Natural killer cell (primary cell): Measurements from ENCODE around the gene USP36. TPM values are rescaled to one million over a fixed set of nuclear protein-coding genes. Genes with fewer than 3 reads are reported as not detected.

Source experiments
- ATAC-seq, 3 donors: fragments of 150-1000 bp in 2 of 3; fragments of 200-7000 bp in 1 of 3; cut with Tn5 transposase; 1 replicate in 1 of 3; 2 replicates in 2 of 3; pipeline ENCODE4 v1.10.0; 2021; ENCODE audit warnings: mild to moderate bottlenecking in 2 of 3, moderate library complexity in 2 of 3
- DNase-seq, 2 donors: peaks; one replicate each; pipeline versions ENCODE4 v3.0.0 to v3.0.0-alpha.2; 2013 to 2021; ENCODE audit warnings: mixed read lengths in 1 of 2
- H3K27ac ChIP-seq: one replicate; pipeline ENCODE4 v1.5.1; 2013; ENCODE audit warnings: mild to moderate bottlenecking, low read length
- H3K27me3 ChIP-seq: one replicate; pipeline ENCODE4 v1.6.1; 2013; ENCODE audit warnings: low read length; ENCODE audit not compliant: control insufficient read depth, insufficient read depth
- H3K36me3 ChIP-seq: one replicate; pipeline ENCODE4 v1.6.1; 2013; ENCODE audit warnings: low read length; ENCODE audit not compliant: control insufficient read depth, insufficient read depth
- H3K4me1 ChIP-seq: one replicate; pipeline ENCODE4 v1.6.1; 2013; ENCODE audit warnings: low read length; ENCODE audit not compliant: control insufficient read depth, insufficient read depth
- H3K4me3 ChIP-seq: one replicate; pipeline ENCODE4 v1.5.1; 2013; ENCODE audit warnings: low read length
- H3K9me3 ChIP-seq: one replicate; pipeline ENCODE4 v1.6.1; 2013; ENCODE audit warnings: low read length; ENCODE audit not compliant: control insufficient read depth, insufficient read depth
- H3K27ac Mint-ChIP-seq, 2 donors: one replicate each; pipeline ENCODE4 v1.8.0; 2022; ENCODE audit warnings: mild to moderate bottlenecking in 2 of 2, mixed read lengths in 2 of 2, moderate library complexity in 1 of 2
- H3K27me3 Mint-ChIP-seq, 2 donors: one replicate each; pipeline ENCODE4 v1.8.0; 2022; ENCODE audit warnings: low read depth in 2 of 2, mixed read lengths in 2 of 2
- H3K36me3 Mint-ChIP-seq: one replicate; pipeline ENCODE4 v1.8.0; 2022; ENCODE audit warnings: mixed read lengths
- H3K4me1 Mint-ChIP-seq, 2 donors: one replicate each; pipeline ENCODE4 v1.8.0; 2022; ENCODE audit warnings: mixed read lengths in 2 of 2
- H3K4me3 Mint-ChIP-seq: one replicate; pipeline ENCODE4 v1.8.0; 2022; ENCODE audit warnings: mild to moderate bottlenecking, moderate library complexity, mixed read lengths
- H3K9me3 Mint-ChIP-seq, 2 donors: one replicate each; pipeline ENCODE4 v1.8.0; 2022; ENCODE audit warnings: mixed read lengths in 2 of 2
- CTCF ChIP-seq: fragments of 200-600 bp; IDR thresholded peaks from one replicate; pipeline ENCODE4 v1.8.0; 2022; ENCODE audit warnings: antibody characterized with exemption
- WGBS: methylation state at CpG from one replicate; pipeline ENCODE4 v1.1.7; 2013; ENCODE audit warnings: missing lambda C conversion rate; ENCODE audit not compliant: insufficient coverage; 5-methylcytosine and 5-hydroxymethylcytosine counted together
- intact Hi-C: fragments of 100-400 bp; cut with micrococcal nuclease; formaldehyde crosslinking; loops from one replicate; pipeline ENCODE4 v1.14.2; 2022
- total RNA-seq, 4 donors: library from RNA; stranded (reverse); fragments of 120-200 nt in 1 of 4; gene quantifications; one replicate each; pipeline versions ENCODE4 v1.2.3 to v1.2.4, GENCODE V29; 2013 to 2022

USP36 gene
- total RNA-seq, 3 donors from 2014 or later (not counting 1 experiment from before 2014, with no cell fraction given): 241 to 304 (median 270) TPM

GRCh38 chr17:78859051-78859450 lies 18.4 kb upstream of the USP36 start:
- no peaks in the 10 kb centered on the region for H3K36me3 Mint-ChIP-seq
- Histone ChIP-seq H3K4me1 (no peaks in the 10 kb centered on the region), H3K36me3 (no peaks in the 10 kb centered on the region), H3K9me3 (no peaks in the 10 kb centered on the region), H3K4me3 (no peak overlapping the region), H3K27ac (no peak overlapping the region), H3K27me3 (no peaks in the 10 kb centered on the region)
- no peak overlapping the region for H3K4me3 Mint-ChIP-seq
- DNase-seq: no peak
- no peak for ATAC-seq
- no peaks in the 10 kb centered on the region for H3K4me1 Mint-ChIP-seq
- no peaks in the 10 kb centered on the region for H3K27me3 Mint-ChIP-seq
- TF ChIP-seq CTCF: no peak
- H3K27ac Mint-ChIP-seq: no peak overlapping the region
- intact Hi-C loops: no loop called here
- no peaks in the 10 kb centered on the region for H3K9me3 Mint-ChIP-seq
- WGBS: 89% methylated on average over 4 of the region's 4 CpGs

GRCh38 chr17:78857266-78857665 lies 16.7 kb upstream of the USP36 start:
- DNase-seq (no peak), ATAC-seq (no peak)
- Mint-ChIP-seq H3K4me1 (no peaks in the 10 kb centered on the region), H3K9me3 (no peaks in the 10 kb centered on the region), H3K27me3 (no peaks in the 10 kb centered on the region), H3K36me3 (no peaks in the 10 kb centered on the region), H3K4me3 (no peak overlapping the region), H3K27ac (no peak overlapping the region)
- Histone ChIP-seq H3K36me3 (no peaks in the 10 kb centered on the region), H3K27me3 (no peaks in the 10 kb centered on the region), H3K4me3 (no peak overlapping the region), H3K4me1 (no peaks in the 10 kb centered on the region), H3K9me3 (no peaks in the 10 kb centered on the region), H3K27ac (no peak overlapping the region)
- intact Hi-C loops: no loop called here
- 94% methylated on average over 14 of the region's 14 CpGs for WGBS
- no peak for TF ChIP-seq CTCF

- H3K27ac Mint-ChIP-seq: no peak overlapping the region
- WGBS: 94% methylated on average over 25 of the region's 25 CpGs
- intact Hi-C loops: no loop called here
Measured at GRCh38 chr17:78855561-78856165, 15.0 kb upstream of the USP36 start.

More at GRCh38 chr17:78855561-78856165, 15.0 kb upstream of the USP36 start:
- Mint-ChIP-seq H3K27me3 (no peaks in the 10 kb centered on the region), H3K9me3 (no peaks in the 10 kb centered on the region), H3K4me3 (no peak overlapping the region), H3K36me3 (no peaks in the 10 kb centered on the region), H3K4me1 (no peaks in the 10 kb centered on the region)
- no peaks in the 10 kb centered on the region for H3K36me3 ChIP-seq
- no peaks in the 10 kb centered on the region for H3K4me1 ChIP-seq
- DNase-seq (no peak), ATAC-seq (no peak)
- TF ChIP-seq CTCF: no peak
- no peak overlapping the region for H3K4me3 ChIP-seq
- H3K27ac ChIP-seq: no peak overlapping the region
- H3K9me3 ChIP-seq: no peaks in the 10 kb centered on the region
- no peaks in the 10 kb centered on the region for H3K27me3 ChIP-seq
